NCI-H2081 treated with DMSO at 0.1 percent for 48 hours (cell line): ENCODE measurements around the gene TRABD2B.
"Not testable (repeated sequence)": the region's sequence is repeated elsewhere in the genome, so short reads cannot be mapped to it uniquely, and the experiment has no call there.

ENCODE experiments used
- DNase-seq: peaks from one replicate; lab custom pipeline; 2025; lab: John Stamatoyannopoulos, UW

TRABD2B gene

DNA sequence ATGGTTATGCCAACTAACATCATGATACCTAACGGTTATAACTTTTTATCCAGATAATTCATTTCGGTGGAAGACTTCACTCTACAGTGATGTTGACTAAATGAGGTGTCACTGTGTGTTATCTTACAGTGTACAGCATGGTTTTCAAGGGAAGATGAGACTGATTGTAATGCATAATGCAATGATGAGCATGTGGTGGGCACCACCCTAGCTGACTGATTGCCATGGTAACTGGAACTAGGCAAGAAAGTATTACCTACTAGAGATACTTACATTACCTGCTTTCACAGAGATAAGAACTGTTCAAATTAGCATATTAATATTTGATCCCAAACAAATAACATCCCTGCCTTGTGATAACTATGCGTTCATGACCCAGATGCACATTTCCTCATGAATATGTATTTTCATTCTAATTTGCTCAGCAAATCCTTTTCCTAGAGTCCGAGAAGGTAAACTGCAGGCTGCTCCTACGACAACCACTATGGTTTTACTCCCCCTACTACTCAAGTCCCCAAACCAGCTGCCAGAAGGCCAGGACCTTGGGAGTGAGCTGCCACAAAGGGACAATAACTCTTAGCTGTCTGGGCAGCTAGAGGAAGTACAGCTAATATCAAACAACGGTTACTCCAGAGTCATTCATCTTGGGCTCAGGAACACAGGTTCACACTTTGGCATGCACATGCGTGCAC lies 29.2 kb downstream of the TRABD2B start:
- DNase-seq, result no peak

- DNase-seq, result no peak
These were observed 31.4 kb downstream of the TRABD2B start for GRCh38 chr1:47965816-47966215.

- DNase-seq, result no peak
These were observed 32.5 kb downstream of the TRABD2B start for GRCh38 chr1:47964636-47965035.

DNA sequence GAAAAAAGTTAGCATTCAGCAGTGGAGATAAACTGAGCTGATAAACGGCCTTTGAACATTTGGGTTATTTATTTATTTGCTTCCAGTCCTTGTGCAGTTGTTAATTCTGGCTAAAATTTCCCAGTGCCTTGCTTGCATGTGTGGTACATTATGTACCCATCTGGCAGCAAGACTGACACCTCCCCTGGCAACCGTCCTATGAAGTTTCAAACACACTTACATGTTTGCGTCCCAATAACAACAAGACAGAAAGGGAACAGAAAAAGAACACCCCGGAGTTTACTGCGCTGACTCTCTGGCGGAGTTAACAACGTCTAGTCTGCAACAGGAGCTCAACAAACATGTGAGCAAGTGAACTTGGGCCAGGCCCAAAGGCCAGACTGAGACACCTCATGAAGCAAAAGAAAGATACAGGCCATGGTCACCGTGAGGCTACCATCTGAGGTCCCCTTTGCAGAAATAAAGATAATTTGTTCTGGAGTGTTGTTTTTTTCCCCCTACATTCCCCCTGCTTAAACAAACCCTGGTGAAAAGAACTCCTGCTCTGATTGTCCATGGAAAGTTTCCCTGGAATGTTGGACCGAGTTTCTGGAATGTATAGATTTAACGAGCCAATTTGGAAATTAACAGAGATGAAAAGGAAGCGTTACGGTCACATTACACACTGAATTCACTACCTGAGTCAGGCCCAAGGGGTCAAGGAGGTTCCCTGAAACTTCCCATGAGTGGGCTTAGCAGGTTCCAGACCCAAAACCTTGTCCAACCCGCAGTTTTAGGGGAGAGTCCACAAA lies 33.4 kb downstream of the TRABD2B start:
- DNase-seq, result no peak

- no peak for DNase-seq
These were observed 34.3 kb downstream of the TRABD2B start for GRCh38 chr1:47962750-47963492.

GRCh38 chr1:47961835-47962234 lies 35.4 kb downstream of the TRABD2B start:
- DNase-seq, result not testable (repeated sequence)

GRCh38 chr1:47956491-47956890 lies 40.7 kb downstream of the TRABD2B start:
- DNase-seq, result not testable (repeated sequence)

DNA sequence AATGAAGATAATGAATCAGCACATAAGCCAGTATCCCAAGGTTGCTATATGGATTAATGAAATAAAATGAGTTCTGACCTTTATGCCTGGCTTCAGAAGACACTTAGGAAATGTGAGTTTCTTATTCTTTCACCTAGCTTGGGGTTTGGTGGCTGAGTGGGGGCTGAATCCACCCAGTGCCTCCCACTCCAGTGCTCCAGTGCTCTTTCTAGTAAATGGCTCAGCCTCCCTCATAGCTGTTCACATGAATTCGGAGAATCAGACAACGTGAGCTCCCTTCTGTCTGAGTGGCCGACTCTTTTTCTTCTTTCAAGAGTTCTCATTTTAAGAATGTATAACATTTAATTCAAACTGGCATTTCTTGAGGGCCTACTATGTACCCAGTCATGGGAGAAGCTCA lies 43.5 kb downstream of the TRABD2B start:
- no peak for DNase-seq

- DNase-seq, result no peak
These were observed 45.5 kb downstream of the TRABD2B start for GRCh38 chr1:47951545-47952235.

- DNase-seq, result no peak
These were observed 46.2 kb downstream of the TRABD2B start for GRCh38 chr1:47951026-47951425.

- DNase-seq, result no peak
These were observed 46.7 kb downstream of the TRABD2B start for GRCh38 chr1:47950471-47950870.

DNA sequence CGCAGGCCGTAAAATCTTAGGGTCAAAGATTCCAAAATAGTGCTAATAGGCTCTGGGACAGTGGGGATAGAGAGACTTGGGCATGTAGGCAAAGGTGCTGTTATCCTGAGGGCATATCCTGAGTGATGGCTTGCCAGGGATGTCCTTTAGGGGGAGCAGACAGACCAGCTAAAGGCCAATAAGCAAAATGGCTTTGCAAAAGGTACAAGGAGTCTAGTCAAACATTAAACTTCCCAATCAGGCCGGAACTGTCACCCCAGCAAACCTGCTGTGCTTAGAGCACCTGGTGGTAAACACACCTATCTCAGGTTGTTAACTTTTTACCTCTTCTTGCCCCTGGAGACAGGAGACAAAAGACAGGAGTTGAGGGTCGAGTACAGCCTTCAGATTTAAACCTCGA lies 49.1 kb downstream of the TRABD2B start:
- no peak for DNase-seq

DNA sequence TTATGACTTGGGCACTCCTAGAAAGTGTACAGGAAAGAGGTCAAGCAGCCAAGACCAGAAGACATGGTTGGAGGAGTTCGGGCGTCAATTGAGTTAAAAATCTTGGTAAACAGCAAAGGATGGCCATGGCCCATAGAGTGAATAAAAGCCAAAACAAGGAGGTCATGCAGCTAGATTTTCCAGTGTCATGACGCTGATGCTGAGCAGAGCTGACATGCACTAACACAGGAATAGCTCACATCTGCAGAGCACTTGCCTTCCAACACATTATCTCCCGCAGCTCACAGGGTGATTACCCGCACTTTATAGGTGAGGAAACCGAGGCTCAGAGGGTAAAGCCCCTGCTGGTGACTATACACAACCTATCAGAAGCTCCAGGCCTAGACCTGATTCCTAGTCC lies 49.7 kb downstream of the TRABD2B start:
- no peak for DNase-seq

DNA sequence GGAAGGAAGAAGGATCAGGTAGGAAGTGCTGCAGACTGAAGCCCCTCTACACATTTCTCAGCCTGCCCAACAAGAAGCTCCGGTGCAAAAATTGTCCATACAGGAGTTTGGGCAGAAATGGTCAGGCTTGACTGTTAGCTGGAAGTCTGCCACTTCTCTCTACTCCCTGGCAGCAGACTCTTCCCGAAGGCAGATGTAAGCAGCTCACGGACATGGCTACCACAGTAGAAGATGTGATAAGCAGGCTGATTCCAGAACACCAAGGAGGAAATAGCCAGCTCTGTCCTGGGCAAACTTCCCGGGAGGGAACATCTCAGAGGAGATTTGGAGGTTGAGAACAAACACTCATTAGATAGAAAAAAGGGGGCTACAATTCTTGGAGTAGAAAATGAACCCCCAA lies 52.6 kb downstream of the TRABD2B start:
- DNase-seq, result no peak

- no peak for DNase-seq
These were observed 55.0 kb downstream of the TRABD2B start for GRCh38 chr1:47942240-47942629.

DNA sequence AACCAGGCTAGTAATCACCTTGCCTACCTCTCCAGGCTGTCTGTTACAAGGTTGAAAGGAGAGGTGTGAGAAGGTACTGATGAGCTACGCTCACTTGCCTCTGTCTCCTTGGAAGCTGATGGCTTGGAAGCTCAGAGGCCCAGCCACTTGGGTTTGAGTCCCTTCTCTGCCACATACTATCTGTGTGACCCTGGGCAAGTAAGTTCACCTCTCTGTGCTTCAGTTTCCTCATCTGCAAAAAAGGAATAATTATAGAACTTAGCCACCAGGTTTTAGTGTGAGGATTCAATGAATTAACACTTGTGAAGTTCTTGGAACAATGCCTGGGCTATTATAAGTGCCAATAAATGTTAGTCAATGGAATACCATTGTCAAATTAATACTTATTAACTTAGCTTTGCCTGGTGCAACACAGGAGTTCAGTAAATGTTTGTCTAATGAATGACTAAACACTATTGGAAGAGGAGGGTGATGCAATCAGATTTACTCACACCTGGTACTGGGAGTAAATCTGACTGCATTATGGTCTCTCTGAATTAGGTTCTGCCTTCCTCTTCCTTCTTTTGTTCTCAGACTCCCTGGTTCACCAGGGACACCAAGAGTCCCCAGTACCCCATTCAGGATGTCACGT lies 55.5 kb downstream of the TRABD2B start:
- no peak for DNase-seq

- no peak for DNase-seq
These were observed 56.4 kb downstream of the TRABD2B start for GRCh38 chr1:47940779-47941178.

GRCh38 chr1:47940326-47940725 lies 56.9 kb downstream of the TRABD2B start:
- DNase-seq, result no peak

GRCh38 chr1:47938520-47938919 lies 58.7 kb downstream of the TRABD2B start:
- no peak for DNase-seq

DNA sequence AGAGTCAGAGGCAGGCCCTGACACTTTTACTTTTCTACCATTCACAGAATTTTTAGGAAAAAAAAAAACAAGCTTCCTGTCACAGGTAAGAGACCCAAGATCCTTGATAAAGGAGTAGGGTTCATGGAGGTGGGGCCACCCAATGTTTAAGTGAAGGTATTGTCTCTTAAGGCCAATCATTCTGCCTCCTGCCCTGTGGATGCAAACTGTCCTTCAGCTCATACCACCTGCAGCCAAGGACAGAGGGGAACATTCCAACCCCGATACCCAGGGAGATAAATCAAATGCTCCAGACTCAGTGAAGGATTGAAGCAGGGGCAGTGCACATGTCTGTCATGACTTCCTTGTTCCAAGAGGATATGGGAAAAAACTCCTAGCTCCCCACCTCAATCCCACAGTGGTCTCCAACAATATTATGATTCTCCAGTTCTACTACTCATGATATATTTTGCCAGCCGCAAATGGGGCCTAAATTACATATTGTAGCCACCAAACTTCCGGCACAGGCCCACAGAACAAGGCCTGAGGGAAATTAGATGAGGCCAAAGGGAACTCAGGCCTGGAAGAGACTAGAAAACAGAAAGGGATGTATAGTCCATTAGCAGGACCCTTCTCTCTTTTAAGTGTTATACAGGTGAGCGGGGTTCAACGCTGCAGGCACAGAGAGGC lies 59.5 kb downstream of the TRABD2B start:
- DNase-seq, result no peak

GRCh38 chr1:47936916-47937551 lies 60.2 kb downstream of the TRABD2B start:
- DNase-seq, result no peak
